Naive thymus-derived CD4-positive, alpha-beta T cell (primary cell): ENCODE results near the gene SEMA6D. TPM values are rescaled to one million over a fixed set of nuclear protein-coding genes. Genes with fewer than 3 reads are reported as not detected.

ENCODE experiments used
- ATAC-seq: fragments of 150-1000 bp; cut with Tn5 transposase; 2 replicates; pipeline ENCODE4 v1.10.0; 2021; ENCODE audit warnings: mild to moderate bottlenecking, moderate library complexity
- CTCF ChIA-PET: fragments of 350-600 bp; sonication (Branson Sonifier 250); formaldehyde crosslinking; loops from one replicate; lab custom pipeline; 2021; ENCODE audit warnings: antibody characterized with exemption; lab: Charles Lee
- POLR2A ChIA-PET: fragments of 350-600 bp; sonication (Branson Sonifier 250); formaldehyde crosslinking; loops from one replicate; lab custom pipeline; 2021; ENCODE audit warnings: antibody characterized with exemption, inconsistent platforms; lab: Charles Lee
- DNase-seq, 9 donors: peaks; one replicate each; pipeline versions ENCODE4 v3.0.0 to v3.0.0-alpha.2; 2020 to 2022; ENCODE audit warnings: mixed read lengths in 1 of 9
- H3K27ac ChIP-seq: one replicate; pipeline ENCODE4 v1.7.0; 2013; ENCODE audit warnings: mild to moderate bottlenecking, low read depth, low read length, moderate library complexity
- H3K27me3 ChIP-seq, 2 donors: one replicate each; pipeline ENCODE4 v1.7.0; 2013; ENCODE audit warnings: low read length in 2 of 2, mild to moderate bottlenecking in 2 of 2, moderate library complexity in 2 of 2; ENCODE audit not compliant: control insufficient read depth in 2 of 2, insufficient read depth in 2 of 2
- H3K36me3 ChIP-seq, 3 experiments: 1 replicate in 2 of 3; 2 replicates in 1 of 3; pipeline ENCODE4 v1.7.0; 2013; ENCODE audit warnings: low read length in 3 of 3, mild to moderate bottlenecking in 3 of 3, moderate library complexity in 1 of 3; ENCODE audit not compliant: insufficient read depth in 3 of 3, control insufficient read depth in 2 of 3
- H3K4me1 ChIP-seq, 2 donors: one replicate each; pipeline ENCODE4 v1.7.0; 2013; ENCODE audit warnings: low read length in 2 of 2, mild to moderate bottlenecking in 2 of 2, moderate library complexity in 1 of 2; ENCODE audit not compliant: control insufficient read depth in 2 of 2, insufficient read depth in 2 of 2
- H3K4me3 ChIP-seq: 2 replicates; pipeline ENCODE4 v1.7.0; 2013; ENCODE audit warnings: mild to moderate bottlenecking, low read length
- H3K9me3 ChIP-seq, 3 experiments: 1 replicate in 2 of 3; 2 replicates in 1 of 3; pipeline ENCODE4 v1.7.0; 2013; ENCODE audit warnings: low read length in 3 of 3; ENCODE audit not compliant: control insufficient read depth in 2 of 3
- H3K27ac Mint-ChIP-seq, 9 donors: one replicate each; pipeline ENCODE4 v1.8.0; 2020 to 2022; ENCODE audit warnings: mixed read lengths in 9 of 9, mild to moderate bottlenecking in 8 of 9, moderate library complexity in 5 of 9, inconsistent platforms in 2 of 9
- H3K27me3 Mint-ChIP-seq, 5 donors: one replicate each; pipeline ENCODE4 v1.8.0; 2021 to 2022; ENCODE audit warnings: mixed read lengths in 5 of 5, mild to moderate bottlenecking in 1 of 5
- H3K36me3 Mint-ChIP-seq, 5 donors: one replicate each; pipeline ENCODE4 v1.8.0; 2020 to 2022; ENCODE audit warnings: mixed read lengths in 5 of 5, mild to moderate bottlenecking in 3 of 5, inconsistent platforms in 1 of 5
- H3K4me1 Mint-ChIP-seq, 7 donors: one replicate each; pipeline ENCODE4 v1.8.0; 2020 to 2022; ENCODE audit warnings: mixed read lengths in 7 of 7, mild to moderate bottlenecking in 3 of 7, inconsistent platforms in 1 of 7
- H3K4me3 Mint-ChIP-seq, 10 donors: one replicate each; pipeline ENCODE4 v1.8.0; 2020 to 2022; ENCODE audit warnings: mild to moderate bottlenecking in 10 of 10, mixed read lengths in 10 of 10, moderate library complexity in 6 of 10, inconsistent platforms in 2 of 10
- H3K9me3 Mint-ChIP-seq, 11 donors: one replicate each; pipeline ENCODE4 v1.8.0; 2020 to 2022; ENCODE audit warnings: mixed read lengths in 11 of 11, mild to moderate bottlenecking in 4 of 11, inconsistent platforms in 1 of 11, moderate library complexity in 1 of 11
- intact Hi-C, 2 donors: fragments of 100-400 bp; cut with micrococcal nuclease; formaldehyde crosslinking; loops; one replicate each; pipeline ENCODE4 v1.15.1; 2023
- polyA plus RNA-seq, 2 donors: library from polyadenylated mRNA; unstranded; fragments of 300-500 nt; fragmentation: Illumina TruSeq; gene quantifications; one replicate each; pipeline ENCODE4 v1.2.3, GENCODE V29; 2021
- total RNA-seq, 6 experiments: library from RNA in 5 of 6; stranded (reverse) in 5 of 6; gene quantifications; 1 replicate in 5 of 6; 2 replicates in 1 of 6; pipeline ENCODE4 v1.2.3 and lab custom pipeline; 2021 to 2026

SEMA6D gene
- total and polyA plus RNA-seq, 7 experiments from 2014 or later = not detected

GRCh38 chr15:47725051-47725450 is 7.7 kb downstream of the SEMA6D start:
- POLR2A ChIA-PET = no interaction called here
- peaks cover 0 to 3% (median 0%) of the 10 kb centered on the region in 11 donors for H3K9me3 Mint-ChIP-seq
- Histone ChIP-seq H3K27me3 (peaks cover 0 to 4% of the 10 kb centered on the region in 2 donors), H3K27ac (no peak overlapping the region), H3K4me3 (no peak overlapping the region), H3K9me3 (no peaks in the 10 kb centered on the region), H3K4me1 (no peaks in the 10 kb centered on the region), H3K36me3 (no peaks in the 10 kb centered on the region)
- H3K4me3 Mint-ChIP-seq = no peak overlapping the region
- H3K36me3 Mint-ChIP-seq = no peaks in the 10 kb centered on the region
- peaks cover 16 to 45% (median 30%) of the 10 kb centered on the region in 5 donors for H3K27me3 Mint-ChIP-seq
- no peaks in the 10 kb centered on the region for H3K4me1 Mint-ChIP-seq
- intact Hi-C loops = no loop called here
- no peak overlapping the region for H3K27ac Mint-ChIP-seq
- DNase-seq (no peak), ATAC-seq (no peak)
- CTCF ChIA-PET = no interaction called here

- H3K27ac Mint-ChIP-seq = no peak overlapping the region
- DNase-seq = no peak
- ATAC-seq = no peak
- no peak overlapping the region for H3K27ac ChIP-seq
- intact Hi-C loops = no loop called here
- H3K9me3 ChIP-seq = no peaks in the 10 kb centered on the region
- POLR2A ChIA-PET = no interaction called here
- H3K4me1 ChIP-seq = no peaks in the 10 kb centered on the region
- H3K9me3 Mint-ChIP-seq = peaks cover 0 to 7% (median 0%) of the 10 kb centered on the region in 11 donors
- H3K27me3 ChIP-seq = peaks cover 0 to 4% of the 10 kb centered on the region in 2 donors
- CTCF ChIA-PET = no interaction called here
- H3K4me1 Mint-ChIP-seq = no peaks in the 10 kb centered on the region
- H3K4me3 ChIP-seq = no peak overlapping the region
- no peaks in the 10 kb centered on the region for H3K36me3 ChIP-seq
- no peak overlapping the region for H3K4me3 Mint-ChIP-seq
- no peaks in the 10 kb centered on the region for H3K36me3 Mint-ChIP-seq
- H3K27me3 Mint-ChIP-seq = peaks cover 10 to 37% (median 25%) of the 10 kb centered on the region in 5 donors
These were observed 8.6 kb downstream of the SEMA6D start for GRCh38 chr15:47725906-47726305.

GRCh38 chr15:47726399-47726823 is 9.1 kb downstream of the SEMA6D start:
- H3K4me3 Mint-ChIP-seq = no peak overlapping the region
- no peaks in the 10 kb centered on the region for H3K4me1 Mint-ChIP-seq
- Histone ChIP-seq H3K4me1 (no peaks in the 10 kb centered on the region), H3K4me3 (no peak overlapping the region), H3K27ac (no peak overlapping the region), H3K36me3 (no peaks in the 10 kb centered on the region), H3K27me3 (no peaks in the 10 kb centered on the region), H3K9me3 (no peaks in the 10 kb centered on the region)
- ChIA-PET CTCF (no interaction called here), POLR2A (no interaction called here)
- peaks cover 7 to 35% (median 20%) of the 10 kb centered on the region in 5 donors for H3K27me3 Mint-ChIP-seq
- peaks cover 0 to 7% (median 0%) of the 10 kb centered on the region in 11 donors for H3K9me3 Mint-ChIP-seq
- ATAC-seq (no peak), DNase-seq (no peak)
- H3K36me3 Mint-ChIP-seq = no peaks in the 10 kb centered on the region
- intact Hi-C loops = no loop called here
- no peak overlapping the region for H3K27ac Mint-ChIP-seq

GRCh38 chr15:47727137-47727536 is 9.8 kb downstream of the SEMA6D start:
- Histone ChIP-seq H3K9me3 (no peaks in the 10 kb centered on the region), H3K27me3 (no peaks in the 10 kb centered on the region), H3K4me3 (no peak overlapping the region), H3K27ac (no peak overlapping the region), H3K36me3 (no peaks in the 10 kb centered on the region), H3K4me1 (no peaks in the 10 kb centered on the region)
- ATAC-seq = no peak
- ChIA-PET CTCF (no interaction called here), POLR2A (no interaction called here)
- peaks cover 0 to 28% (median 13%) of the 10 kb centered on the region in 5 donors for H3K27me3 Mint-ChIP-seq
- H3K27ac Mint-ChIP-seq = no peak overlapping the region
- H3K9me3 Mint-ChIP-seq = peaks cover 0 to 7% (median 0%) of the 10 kb centered on the region in 11 donors
- H3K4me3 Mint-ChIP-seq = no peak overlapping the region
- DNase-seq = no peak
- no peaks in the 10 kb centered on the region for H3K36me3 Mint-ChIP-seq
- intact Hi-C loops = no loop called here
- no peaks in the 10 kb centered on the region for H3K4me1 Mint-ChIP-seq

- Mint-ChIP-seq H3K4me1 (no peaks in the 10 kb centered on the region), H3K9me3 (peaks cover 0 to 7% (median 0%) of the 10 kb centered on the region in 11 donors), H3K27me3 (peaks cover 0 to 23% (median 8%) of the 10 kb centered on the region in 5 donors), H3K4me3 (no peak overlapping the region), H3K36me3 (no peaks in the 10 kb centered on the region), H3K27ac (no peak overlapping the region)
- POLR2A ChIA-PET = no interaction called here
- CTCF ChIA-PET = no interaction called here
- H3K4me3 ChIP-seq = no peak overlapping the region
- no peak overlapping the region for H3K27ac ChIP-seq
- no peaks in the 10 kb centered on the region for H3K9me3 ChIP-seq
- no peaks in the 10 kb centered on the region for H3K27me3 ChIP-seq
- no peak for ATAC-seq
- no peaks in the 10 kb centered on the region for H3K4me1 ChIP-seq
- no peak for DNase-seq
- no peaks in the 10 kb centered on the region for H3K36me3 ChIP-seq
- intact Hi-C loops = no loop called here
These were observed 10.4 kb downstream of the SEMA6D start for GRCh38 chr15:47727676-47728075.

GRCh38 chr15:47728426-47728825 is 11.1 kb downstream of the SEMA6D start:
- peaks cover 0 to 7% (median 0%) of the 10 kb centered on the region in 11 donors for H3K9me3 Mint-ChIP-seq
- no peak overlapping the region for H3K27ac ChIP-seq
- no peaks in the 10 kb centered on the region for H3K9me3 ChIP-seq
- no peaks in the 10 kb centered on the region for H3K4me1 Mint-ChIP-seq
- POLR2A ChIA-PET = no interaction called here
- no peak for ATAC-seq
- CTCF ChIA-PET = no interaction called here
- no peak overlapping the region for H3K4me3 ChIP-seq
- no peak overlapping the region for H3K27ac Mint-ChIP-seq
- intact Hi-C loops = no loop called here
- H3K36me3 Mint-ChIP-seq = no peaks in the 10 kb centered on the region
- H3K36me3 ChIP-seq = no peaks in the 10 kb centered on the region
- H3K27me3 Mint-ChIP-seq = peaks cover 0 to 17% (median 5%) of the 10 kb centered on the region in 5 donors
- H3K4me1 ChIP-seq = no peaks in the 10 kb centered on the region
- H3K27me3 ChIP-seq = no peaks in the 10 kb centered on the region
- H3K4me3 Mint-ChIP-seq = no peak overlapping the region
- no peak for DNase-seq

GRCh38 chr15:47728886-47729285 is 11.6 kb downstream of the SEMA6D start:
- Mint-ChIP-seq H3K36me3 (no peaks in the 10 kb centered on the region), H3K4me1 (no peaks in the 10 kb centered on the region), H3K9me3 (peaks cover 0 to 7% (median 0%) of the 10 kb centered on the region in 11 donors), H3K27ac (no peak overlapping the region), H3K27me3 (peaks cover 0 to 12% (median 5%) of the 10 kb centered on the region in 5 donors), H3K4me3 (no peak overlapping the region)
- Histone ChIP-seq H3K4me1 (no peaks in the 10 kb centered on the region), H3K27ac (no peak overlapping the region), H3K9me3 (no peaks in the 10 kb centered on the region), H3K27me3 (no peaks in the 10 kb centered on the region), H3K4me3 (no peak overlapping the region), H3K36me3 (no peaks in the 10 kb centered on the region)
- intact Hi-C loops = no loop called here
- CTCF ChIA-PET = no interaction called here
- POLR2A ChIA-PET = no interaction called here
- ATAC-seq = no peak
- DNase-seq = no peak
